SU-DHL-6 (cell line): ENCODE results near the gene GNGT2.

Experiments
- CTCF ChIP-seq: fragments of 200-600 bp; sonication (generic); IDR thresholded peaks from one replicate; pipeline ENCODE4 v1.5.1; 2017; ENCODE audit warnings: antibody characterized with exemption, mild to moderate bottlenecking, low read length, moderate library complexity; ENCODE audit not compliant: insufficient read depth, poor library complexity, severe bottlenecking
- EZH2phosphoT487 ChIP-seq: fragments of 200-600 bp; sonication (generic), shearing (Covaris generic); conservative IDR thresholded peaks from 2 replicates; pipeline ENCODE4 v1.6.1; 2018; ENCODE audit warnings: mild to moderate bottlenecking, antibody characterized with exemption, low read length, moderate library complexity, mixed read lengths

- TF ChIP-seq CTCF (no peak), EZH2phosphoT487 (no peak)
Measured at GRCh38 chr17:49165143-49165542, 45.2 kb downstream of the GNGT2 start.
